Hematopoietic multipotent progenitor cell treated with erythropoietin and hydrocortisone succinate and interleukin-3 and kit ligand, for 4 days (in vitro differentiated cells): ENCODE measurements around the gene CEP131.
"Not testable (repeated sequence)": the region's sequence is repeated elsewhere in the genome, so short reads cannot be mapped to it uniquely, and the experiment has no call there.

ENCODE experiments used
- DNase-seq: peaks from one replicate; pipeline ENCODE4 v3.0.0-alpha.2; 2015

The CEP131 gene

DNA sequence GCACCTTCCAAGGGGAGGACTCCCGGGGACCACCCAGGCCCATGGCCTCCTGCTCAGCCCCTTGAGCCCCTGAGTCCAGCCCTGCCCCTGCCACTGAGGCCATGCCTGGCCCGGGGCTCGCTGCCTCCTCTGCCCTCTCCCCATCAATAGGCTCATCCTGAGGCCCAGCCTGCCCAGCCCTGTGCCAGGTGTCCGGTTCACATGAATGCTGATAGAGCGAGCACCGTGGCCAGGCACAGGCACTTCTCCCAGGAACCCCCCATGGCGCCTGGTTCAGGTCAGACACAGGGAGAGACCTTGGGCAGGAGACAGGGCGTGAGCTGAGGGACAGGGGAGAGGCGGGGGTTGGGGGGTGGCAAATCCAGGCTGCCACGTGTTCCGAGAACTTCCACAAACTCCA is 60.3 kb downstream of the CEP131 start:
- no peak for DNase-seq

DNA sequence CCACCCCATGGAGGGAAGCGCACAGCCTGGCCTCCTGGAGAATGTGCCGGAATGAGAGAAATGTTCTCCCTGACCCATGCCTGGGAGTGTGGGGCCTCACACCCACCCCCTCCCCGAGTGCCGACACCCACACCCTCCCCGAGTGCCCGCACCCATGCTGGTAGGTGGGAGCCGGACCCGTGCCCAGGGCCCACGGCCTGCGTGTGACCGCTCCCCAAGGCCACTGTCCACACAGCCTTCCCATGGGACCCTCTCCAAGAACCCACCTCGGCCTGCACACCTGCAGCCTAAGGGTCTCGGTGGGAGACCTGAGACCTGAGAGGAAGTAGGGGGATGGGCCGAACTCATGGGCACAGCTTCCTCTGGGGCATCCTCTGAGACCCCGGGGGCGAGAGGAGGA is 60.8 kb downstream of the CEP131 start:
- DNase-seq: no peak

DNA sequence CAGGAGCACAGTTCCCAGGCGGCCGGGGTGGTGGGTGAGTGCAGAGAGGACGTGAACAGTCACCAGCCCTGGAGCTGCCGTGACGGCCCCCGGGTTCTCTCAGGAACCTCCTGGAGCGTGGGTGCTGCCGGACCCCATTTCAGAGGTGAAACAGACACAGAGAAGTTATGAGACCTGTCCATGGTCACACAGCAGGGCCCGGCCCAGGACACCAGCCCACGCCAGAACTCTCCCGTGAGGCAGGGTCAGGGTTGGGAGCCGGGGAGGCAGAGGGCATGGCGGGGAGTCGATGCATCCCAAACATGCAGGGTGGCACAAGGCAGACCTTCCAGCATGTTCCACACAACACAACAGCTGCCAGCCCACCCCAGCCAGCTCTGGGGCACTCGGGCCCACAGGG is 61.2 kb downstream of the CEP131 start:
- no peak for DNase-seq

DNA sequence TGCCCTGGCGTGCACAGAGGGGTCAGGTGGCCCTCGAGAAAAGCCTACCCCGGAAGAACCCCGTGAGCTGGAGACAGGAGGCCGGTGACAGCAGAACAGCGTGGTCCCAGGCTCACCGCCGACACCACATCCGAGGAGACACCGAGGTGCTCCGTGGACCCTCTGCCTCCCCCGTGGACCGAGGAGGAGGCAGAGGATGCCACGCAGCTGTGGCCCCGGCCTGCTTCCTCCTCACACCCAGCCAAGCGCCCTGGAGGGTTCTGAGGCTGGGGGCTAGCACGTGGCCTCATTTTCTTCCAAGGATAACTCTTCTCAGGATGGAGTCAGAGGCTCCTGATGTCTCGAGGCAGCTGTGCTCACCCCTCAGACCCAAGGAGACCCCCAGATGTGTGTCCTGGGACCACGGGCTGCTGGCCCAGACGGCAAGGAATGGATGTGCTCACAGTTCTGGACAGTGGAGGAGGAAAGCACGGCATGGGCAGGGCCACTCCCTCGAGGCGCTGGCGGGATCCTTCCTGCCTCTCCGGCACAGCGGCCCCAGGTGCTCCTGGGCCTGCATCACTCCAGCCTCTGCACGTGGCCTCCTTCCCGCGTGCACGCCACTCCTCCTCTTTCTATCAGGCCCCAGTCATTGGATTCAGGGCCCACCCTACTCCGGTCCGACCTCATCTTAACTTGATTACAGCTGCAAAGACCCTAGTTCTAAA is 61.9 kb downstream of the CEP131 start:
- no peak for DNase-seq

DNA sequence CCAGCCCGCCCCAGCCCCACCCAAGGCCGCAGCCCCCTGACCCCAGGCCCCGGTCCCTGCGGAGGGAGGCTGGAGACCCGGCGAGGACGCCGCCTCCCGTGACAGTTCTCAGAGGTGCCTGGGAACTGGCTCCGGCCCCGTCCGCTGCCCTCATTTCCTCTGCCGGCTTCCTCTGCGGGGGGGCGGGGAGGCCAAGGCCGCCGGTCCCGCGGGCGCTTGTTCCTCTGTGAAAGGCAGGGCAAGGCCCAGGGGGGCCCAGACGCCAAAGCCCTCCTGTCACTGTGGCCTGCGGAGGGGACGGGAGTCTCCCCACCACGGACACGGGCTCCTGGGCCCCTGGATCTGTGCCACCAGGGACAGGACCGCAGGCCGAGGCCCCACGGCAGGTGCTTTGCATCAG is 62.5 kb downstream of the CEP131 start:
- peak; percentile 63 for DNase-seq

DNA sequence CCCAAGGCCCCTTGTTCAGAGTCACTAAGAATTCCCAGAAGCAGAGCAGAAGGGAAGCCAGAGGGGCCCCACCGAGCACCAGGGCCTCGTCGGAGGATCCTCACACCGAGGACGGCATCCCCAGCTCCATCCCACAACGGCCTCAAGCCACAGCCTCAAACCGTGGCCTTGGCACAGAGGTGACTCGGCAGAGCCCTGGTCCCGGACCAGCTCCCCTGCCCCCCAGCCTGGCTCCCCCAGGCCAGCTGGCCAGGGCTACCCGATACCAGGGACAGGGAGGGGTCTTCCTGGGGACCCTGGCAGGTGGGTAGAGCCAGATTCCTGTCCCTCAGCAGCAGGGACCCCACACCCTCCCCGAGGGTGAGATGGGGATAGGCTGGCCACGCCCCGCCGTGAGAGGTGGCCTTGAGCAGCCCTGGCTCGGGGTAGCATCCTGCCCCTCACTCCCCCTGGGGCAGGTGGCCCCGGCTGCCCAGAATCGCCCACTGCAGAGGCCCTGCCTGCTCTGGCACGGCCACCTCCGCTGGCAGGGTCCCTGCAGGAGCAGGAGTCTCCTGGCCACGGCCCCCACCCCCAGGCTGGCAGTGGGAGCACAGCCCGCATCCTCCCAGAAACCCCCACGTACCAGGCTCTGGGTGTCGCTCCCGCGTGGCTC is 63.0 kb downstream of the CEP131 start:
- DNase-seq: no peak

DNA sequence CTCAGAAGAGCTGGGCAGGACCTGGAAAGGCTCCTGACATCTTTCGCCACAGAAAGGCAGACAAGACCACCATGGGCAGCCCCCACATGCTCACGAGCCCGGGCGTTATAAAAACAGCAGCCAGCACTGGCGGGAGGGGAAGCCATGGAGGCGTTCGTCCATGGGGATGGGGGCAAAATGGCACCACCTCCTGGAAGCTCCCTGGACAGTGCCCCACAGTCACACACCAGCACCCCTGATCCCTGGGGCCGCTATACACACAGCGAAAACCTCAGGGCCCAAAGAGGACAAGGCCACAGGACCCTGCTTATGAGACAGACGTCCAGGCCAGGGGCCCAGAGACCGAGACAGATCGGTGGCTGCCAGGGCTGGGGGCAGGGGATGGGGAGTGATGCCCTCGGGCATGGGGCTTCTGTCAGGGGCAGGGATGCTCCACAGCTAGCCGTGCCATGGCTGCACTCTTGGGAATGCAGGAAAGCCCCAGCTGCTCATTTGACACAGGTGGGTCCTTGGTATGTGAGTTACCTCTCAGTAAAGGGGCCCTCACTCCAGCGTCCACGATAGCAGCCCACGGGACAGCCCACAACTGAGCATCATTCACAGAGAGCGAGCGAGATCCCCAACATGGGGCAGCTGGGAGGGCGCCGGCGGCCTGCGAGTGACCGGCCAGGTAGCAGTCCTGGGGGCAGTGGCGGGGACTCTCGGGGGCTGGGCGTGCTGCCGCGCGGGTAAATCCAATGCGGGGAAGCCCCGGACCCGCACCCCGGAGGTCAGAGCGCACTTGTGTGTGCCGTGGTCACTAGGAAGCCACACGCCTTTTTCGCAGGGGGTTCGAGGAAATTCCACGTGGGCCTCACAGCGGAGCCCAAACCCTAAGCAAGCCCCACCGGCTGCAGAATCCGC is 63.8 kb downstream of the CEP131 start:
- no peak for DNase-seq

DNA sequence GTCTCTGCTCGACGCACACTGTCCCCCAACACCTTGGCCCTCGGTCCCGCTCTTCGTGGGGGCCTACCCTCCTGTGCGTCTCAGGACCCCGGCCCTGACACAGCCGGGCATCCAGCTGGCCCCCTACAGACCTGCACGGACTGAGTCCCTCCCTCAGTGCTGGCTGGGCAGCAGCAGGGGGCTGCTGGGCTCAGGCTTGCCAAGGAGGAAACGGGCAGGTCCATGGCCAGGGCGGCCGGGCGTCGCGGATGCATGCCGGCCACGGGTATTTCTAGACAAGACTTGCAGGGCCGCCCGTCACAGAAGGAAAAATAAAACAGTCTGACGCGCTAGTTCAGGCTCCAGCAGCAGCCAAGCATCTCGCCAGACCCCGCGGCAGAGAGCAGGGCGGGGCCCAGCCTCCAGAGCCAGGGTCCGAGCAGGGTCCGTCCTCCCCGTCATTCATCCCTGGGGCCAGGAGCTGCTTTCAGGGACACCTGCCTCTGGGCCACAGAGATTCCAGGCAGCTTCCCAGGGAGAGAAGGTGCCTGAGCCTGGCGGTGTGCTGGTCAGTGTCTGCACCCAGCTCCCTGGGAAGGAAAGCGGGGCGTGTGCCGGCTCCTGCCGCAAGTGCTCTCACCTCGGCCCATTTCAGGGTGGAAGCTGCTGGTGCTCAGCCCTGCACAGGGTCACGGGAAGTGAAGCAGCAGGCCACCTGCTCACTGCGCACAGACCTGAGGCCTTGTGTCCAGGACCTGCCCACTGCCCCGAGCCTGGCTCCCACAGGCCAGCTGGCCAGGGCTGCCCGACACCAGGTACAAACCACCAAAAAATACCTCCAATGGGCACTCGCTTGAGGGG is 64.7 kb downstream of the CEP131 start:
- DNase-seq: no peak

DNA sequence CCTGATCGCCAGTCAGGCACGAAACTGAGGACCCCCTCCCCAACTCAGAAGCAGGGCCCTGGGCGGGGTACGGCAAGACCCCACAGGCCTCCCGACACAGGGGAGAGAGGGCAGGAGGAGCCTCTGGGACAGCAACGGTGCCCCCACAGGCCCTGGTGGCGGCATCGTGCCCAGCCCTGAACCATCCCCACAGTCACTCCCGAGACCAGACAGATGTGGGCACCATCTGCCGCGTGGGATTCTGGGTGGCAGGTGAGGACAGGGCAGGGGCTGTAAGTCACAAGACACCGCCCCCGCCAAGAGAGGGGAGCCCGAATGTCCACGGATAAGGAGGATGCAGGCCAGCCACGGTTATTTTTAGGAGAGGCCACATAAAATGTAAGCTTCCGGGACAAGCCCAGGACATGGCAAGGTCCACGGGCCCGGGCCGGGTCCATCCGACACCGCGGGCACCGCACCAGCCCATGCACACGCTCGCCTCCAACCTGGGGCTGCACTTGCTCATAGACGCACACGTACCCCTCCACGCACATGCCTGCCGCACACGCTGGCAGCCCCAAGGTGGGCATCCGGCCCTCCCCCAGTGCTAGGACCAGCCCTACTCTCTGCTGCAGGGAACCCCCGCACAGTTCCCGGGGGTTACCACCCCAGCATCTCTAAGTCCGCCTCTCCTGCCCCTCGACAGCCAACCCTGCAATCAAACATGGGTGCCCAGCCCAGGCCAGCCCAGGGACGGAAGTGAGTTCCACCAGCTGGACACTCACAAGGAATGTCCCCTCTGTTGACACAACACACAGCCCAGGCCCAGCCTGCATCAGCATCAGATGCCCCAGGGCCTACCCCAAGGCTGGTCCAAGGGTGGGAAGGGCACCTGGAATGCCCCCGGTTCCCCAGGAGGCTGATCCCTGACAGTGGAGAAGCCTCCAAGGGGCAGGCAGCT is 65.6 kb downstream of the CEP131 start:
- DNase-seq: no peak

DNA sequence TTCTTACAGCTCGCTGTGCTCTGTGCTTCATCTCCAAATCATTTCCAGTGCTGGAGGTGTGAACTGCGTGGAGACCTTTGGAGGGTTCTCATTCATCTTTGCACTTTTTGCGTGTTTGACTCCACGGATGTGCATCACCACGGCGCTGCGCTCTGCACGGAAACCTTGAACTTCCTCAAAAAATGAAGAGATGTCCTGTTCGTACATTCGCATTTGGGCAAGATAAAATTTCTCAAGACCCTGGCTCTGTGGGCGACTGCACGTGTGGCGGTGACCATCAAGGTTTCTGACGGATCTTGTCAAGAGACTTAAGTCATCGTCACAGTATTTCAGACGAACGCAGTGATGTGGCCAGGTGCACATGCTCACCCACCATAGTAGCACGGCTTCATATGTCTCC is 67.8 kb downstream of the CEP131 start:
- no peak for DNase-seq

DNA sequence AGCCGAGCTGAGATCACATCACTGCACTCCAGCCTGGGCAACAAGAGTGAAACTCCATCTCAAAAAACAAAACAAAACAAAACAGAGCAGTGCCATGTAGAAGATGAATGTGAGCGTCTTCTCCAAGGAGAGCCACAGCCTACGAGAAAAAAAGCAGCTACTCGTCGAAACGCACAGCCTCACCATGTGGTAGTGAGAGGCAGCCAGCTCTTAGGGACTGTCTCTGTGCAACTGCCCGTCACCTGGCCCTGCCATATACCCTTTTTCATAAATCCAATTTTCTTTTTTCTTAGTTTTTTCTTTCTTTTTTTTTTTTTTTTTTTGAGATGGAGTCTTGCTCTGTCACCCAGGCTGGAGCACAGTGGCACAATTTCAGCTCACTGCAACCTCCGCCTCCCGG is 68.7 kb downstream of the CEP131 start:
- DNase-seq: not testable (repeated sequence)

DNA sequence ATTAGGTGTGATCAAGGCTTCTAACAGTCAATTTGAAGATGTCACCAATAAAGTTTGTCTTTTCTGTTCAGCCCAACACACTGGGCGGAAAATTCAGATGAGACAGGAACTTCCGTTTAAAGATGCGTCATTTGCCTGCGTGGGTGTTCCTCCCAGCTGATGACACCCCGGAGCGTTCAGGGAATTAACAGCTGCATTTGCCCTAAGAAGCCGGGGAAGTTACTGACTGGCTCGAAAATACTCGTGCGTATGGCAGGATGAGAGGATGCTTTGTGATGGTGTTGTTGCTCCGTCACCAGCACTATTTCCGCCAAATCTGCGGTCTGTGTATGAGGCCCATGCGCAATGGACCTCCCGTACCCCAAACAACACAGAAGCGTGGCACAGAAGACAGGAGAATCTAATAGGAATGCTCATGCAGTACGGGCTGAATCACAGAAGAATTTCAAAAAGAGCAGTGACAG is 69.4 kb downstream of the CEP131 start:
- DNase-seq: no peak

DNA sequence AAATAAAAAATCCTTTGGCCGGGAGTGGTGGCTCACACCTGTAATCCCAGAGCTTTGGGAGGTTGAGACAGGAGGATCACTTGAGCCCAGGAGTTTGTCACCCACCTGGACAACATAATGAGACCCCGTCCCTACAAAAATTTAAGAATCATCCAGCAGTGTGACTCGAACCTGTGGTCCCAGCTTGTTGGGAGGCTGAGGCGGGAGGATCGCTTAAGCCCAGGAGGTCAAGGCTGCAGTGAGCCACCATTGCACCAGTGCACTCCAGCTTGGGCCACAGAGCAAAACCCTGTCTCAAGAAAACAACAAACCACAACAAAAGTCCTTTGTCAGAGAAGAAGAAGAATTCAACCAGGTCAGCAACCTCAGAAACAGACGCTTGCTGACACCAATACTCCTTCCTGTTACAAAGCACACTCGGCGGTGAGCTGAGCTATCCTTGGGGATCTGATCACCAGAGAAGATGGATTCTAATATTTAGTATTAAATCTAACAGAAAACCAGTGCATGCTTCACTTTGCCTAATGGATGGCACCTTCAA is 70.4 kb downstream of the CEP131 start:
- DNase-seq: no peak

DNA sequence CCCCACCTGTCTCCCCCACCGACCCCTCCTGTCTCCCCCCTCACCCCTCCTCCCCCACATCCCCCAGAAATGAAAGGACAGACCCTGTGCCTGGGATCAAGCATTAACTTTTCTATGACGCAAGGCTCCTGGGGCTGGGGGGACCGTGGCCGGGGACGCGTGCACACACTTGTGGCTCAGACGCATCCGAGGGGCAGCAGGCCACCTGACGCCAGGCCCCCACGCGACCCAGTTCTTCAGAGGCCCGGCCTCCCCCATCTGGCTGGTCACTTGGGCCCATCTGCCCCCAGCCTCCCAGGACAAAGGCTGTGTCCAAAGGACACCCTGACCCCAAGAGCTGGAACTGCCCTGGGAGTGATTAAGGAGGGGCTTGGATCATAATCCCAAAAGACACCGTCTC is 71.5 kb downstream of the CEP131 start:
- DNase-seq: no peak

DNA sequence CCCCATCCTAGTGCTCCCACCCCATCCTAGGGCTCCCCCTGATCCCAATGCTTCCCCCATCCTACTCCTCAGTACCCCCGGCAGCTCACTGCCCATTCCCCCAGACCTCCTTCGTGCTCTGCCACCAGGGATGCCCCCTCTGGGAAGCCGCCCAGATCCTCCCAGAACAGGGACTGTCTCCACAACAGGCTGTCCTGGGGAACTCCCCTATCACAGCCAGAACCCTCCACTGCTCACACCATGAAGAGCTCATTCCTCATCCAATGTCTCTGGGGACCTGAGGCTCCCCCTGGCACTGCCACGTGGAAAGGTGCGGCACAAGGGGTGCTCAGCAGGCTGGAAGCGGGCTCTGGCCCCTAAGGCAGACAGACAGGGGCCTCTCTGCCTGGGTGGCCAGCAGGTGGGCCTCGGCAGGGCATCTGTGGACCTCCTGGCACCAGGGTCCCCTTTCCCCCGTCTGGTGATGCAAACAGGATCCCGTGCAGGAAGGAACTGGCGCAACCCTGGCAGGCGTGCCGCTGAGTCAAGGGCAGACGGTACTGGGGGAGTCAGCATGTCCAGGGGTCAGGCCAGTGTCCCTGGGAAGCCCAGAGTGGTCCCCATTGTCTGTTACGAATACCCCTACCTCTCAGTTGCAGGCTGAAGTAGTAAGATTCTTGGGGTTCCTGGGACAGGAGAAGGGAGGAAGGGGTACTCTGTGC is 72.2 kb downstream of the CEP131 start:
- DNase-seq: peak; percentile 49

DNA sequence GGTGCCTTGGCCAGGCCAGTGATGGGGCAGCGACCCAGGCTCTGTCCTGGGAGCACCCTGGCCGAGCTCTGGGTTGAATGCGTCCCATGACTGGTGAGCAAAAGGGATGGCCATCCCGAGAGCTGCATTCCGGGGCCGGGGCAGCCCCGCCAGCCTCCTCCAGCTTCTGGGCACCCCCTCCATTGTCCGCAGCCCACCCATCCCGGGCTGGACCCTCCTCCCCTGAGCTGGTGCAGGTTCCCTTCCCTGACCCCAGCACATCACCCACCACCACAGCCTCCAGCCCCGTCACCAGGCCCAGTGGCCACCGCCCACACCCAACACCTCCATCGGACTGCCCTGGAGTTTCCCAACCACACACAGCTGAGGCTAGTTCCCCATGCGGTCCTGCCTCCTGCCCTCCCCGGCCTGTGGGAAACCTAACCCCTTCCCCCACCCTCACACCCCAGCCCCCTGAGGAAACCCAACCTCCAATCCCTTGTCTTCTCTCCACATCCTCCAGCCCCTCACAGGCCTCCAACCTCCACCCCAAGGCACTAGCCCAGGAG is 73.7 kb downstream of the CEP131 start:
- peak; percentile 35 for DNase-seq

DNA sequence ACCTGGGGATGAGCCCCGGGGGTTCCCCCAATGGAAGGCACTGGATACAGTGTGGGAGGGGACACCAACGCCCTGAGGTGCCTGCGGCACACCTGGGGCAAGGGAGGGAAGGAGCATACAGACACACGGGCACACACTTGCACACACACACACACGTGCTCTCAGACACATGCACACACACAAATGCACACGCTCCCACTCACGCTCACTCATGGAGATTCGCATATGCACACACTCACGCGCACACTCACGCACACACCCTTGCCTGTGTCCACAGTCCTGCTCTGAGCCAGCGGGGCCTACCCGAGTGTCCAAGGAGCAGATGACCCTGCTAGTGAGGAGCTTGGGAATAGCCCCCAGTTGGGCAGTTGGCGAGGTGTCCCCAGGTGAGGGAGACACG is 74.2 kb downstream of the CEP131 start:
- no peak for DNase-seq

DNA sequence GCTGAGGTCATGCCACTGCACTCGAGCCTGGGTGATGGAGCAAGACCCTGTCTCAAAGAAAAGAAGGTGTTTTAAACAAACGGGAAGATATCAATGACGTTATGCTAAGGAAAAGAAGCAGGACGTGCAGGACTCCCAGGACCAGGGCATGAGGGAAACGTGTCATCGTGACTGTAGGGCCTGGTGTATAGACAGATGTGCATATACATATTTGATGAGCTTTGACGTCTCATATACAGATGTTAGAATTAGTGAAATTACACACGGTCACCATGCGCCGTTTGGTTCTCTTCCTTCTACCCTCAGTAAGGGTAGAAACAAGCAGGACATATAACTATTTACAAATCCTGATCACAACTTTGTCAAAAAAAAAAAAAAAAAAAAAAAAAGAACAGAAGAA is 75.1 kb downstream of the CEP131 start:
- no peak for DNase-seq

DNA sequence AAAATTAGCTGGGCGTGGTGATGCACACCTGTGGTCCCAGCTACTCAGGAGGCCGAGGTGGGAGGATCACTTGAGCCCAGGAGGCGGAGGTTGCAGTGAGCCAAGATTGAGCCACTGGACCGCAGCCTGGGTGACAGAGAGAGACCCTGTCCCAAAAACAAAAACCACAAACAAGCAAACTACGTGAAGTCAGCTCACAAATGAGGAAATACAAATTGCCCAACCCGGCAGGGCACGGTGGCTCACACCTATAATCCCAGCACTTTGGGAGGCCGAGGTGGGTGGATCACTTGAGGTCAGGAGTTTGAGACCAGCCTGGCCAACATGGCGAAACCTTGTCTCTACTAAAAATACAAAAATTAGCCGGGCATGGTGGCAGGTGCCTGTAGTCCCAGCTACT is 76.6 kb downstream of the CEP131 start:
- not testable (repeated sequence) for DNase-seq

DNA sequence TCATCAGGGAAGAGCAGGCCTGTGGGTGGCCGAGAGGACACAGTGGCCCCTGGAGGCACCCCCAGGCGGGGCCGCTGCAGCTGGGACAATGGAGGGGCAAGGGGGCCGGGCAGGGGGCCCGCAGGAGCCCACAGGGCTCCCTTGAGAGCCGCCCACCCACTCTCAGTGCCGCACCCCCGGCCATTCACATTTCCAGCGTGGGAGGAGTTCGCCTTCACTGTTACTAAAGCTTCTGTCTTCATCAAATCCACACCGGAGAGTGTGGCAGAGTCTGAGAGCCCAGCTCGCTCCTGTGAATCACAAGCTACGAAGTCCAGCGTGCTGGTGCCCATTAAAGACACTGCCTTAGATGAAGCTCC is 78.4 kb downstream of the CEP131 start:
- no peak for DNase-seq
